HG02973 (cell line): Measurements from ENCODE around the gene CNIH3.
"Not testable (repeated sequence)": the region's sequence is repeated elsewhere in the genome, so short reads cannot be mapped to it uniquely, and the experiment has no call there.

Source experiments
- ATAC-seq: cut with Tn5 transposase; IDR thresholded peaks from one replicate; pipeline ENCODE4 v1.9.1; 2021; ENCODE audit warnings: moderate library complexity; ENCODE audit not compliant: unreplicated experiment

Gene CNIH3

DNA sequence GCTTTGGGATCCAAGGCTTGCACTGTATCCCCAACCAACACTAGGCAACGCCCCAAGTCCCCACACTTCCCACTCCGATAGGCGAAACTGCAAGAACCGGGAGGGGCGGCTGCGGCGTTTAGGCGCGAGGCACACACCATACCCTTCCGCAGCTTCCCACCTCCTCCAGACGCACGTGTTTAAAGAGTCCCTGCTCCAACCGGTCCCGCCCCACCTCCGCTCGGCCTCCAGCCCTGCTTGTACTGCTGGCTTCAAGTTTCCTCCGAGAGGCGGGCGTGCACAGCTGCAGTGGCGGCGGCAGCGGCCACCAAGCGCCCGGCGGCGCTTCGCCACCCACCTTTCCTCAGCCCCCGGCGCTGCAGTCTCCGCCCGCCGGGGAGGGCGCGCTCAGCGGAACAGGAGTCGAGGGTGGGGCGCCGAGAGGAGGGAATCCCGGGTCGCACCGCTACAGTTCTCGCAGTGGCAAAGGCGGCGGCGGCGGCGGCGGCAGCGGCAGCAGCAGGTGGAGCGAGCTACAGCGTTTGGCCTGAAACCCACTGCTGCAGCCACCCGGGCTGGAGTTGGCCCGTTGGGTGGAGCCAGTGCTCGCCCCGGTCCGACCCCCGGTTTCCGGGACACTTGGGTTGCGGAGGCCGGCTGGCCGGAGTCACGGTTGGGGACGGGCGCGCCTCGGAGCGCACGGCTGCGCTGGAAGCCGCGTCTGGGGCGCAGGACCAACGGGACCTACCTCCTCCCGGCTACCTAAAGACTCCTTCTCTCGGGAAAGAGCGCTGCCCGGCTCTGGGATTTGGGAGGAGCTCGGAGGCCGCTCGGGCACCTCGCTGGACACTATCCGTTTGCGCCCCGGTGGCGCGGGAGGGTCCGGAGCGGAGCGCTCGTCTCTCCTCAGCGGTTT lies at the start of gene CNIH3:
TSS of gene CNIH3 (plus strand) at position 457 of the 895 bp plus-strand sequence. CDS start 858 bp downstream, outside the sequence.
- ATAC-seq, result no peak

DNA sequence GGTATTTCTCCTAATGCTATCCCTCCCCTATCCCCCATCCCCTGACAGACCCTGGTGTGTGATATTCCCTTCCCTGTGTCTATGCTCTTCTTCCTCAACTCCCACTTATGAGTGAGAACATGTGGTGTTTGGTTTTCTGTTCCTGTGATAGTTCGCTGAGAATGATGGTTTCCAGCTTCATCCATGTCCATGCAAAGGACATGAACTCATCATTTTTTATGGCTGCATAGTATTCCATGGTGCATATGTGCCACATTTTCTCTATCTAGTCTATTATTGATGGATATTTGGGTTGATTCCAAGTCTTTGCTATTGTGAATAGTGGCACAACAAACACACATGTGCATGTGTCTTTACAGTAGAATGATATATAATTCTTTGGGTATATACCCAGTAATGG lies 49.6 kb upstream of the CNIH3 start:
- not testable (repeated sequence) for ATAC-seq

DNA sequence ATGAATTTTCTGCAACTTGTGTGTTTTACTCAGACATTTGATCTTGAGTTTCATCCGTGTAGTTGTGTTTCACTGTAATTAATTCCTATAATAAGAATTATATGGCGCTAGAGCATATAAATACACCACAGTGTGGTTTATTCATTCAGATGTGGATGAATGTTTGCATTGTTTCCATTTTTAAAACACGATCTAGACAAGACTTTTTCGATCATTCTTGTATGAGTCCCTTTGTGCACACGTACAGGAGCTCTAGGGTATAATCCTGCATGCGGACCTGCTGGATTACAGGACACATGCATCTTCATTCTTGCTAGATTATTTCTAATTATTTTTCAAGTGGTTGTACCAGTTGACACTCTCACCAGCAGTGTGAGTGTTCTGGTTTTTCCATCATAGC lies 46.8 kb upstream of the CNIH3 start:
- no peak for ATAC-seq

DNA sequence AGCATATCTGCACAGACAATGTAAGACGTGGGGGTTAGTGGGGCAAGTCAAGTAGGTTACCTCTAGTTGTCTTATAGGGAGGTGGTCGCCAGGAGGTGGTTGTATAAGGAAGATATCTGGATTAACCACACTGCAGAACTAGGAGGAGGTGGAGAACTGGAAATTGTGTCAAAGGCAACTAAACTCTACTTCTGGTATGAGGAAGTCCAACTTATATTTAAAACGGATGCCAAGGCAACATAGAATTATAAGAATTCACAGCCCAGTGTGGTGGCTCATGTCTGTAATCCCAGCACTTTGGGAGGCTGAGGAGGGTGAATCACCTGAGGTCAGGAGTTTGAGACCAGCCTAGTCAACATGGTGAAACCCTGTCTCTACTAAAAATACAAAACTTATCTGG lies 44.1 kb upstream of the CNIH3 start:
- ATAC-seq, result not testable (repeated sequence)

DNA sequence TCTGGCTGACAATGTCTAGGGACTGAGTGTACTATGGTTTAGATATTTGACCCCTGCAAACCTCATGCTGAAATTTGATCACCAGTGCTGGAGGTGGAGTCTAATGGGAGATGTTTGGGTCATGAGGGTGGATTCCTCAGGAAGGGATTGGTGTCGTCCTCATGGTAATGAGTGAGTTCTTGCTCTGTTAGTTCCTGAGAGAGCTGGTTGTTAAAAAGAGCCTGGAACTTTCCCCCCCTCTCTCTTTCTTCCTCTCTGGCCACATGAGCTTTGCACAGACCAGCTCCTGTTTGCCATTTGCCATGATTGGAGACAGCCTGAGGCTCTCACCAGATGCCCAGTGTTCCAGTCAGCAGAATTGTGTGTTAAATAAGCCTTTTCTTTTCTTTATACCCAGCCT lies 36.6 kb upstream of the CNIH3 start:
- no peak for ATAC-seq

DNA sequence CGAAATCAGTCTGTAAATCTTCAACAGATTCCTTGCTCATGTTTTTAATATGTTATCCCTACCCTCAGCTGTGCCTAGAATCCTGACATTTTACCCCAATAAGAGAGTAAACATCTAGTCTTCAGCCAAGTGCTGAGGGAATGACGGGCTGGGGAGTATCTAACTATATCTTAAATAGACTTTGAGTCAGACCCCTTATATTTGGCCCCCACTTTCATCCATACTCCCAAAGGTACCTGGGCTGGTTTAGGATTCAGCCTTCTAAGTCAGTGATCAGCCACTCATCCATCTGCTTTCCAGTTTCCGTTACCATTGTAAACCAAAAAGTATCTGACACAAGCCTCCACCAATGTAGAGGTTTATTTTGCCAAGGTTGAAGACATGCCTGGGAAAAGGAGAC lies 36.1 kb upstream of the CNIH3 start:
- ATAC-seq, result no peak

DNA sequence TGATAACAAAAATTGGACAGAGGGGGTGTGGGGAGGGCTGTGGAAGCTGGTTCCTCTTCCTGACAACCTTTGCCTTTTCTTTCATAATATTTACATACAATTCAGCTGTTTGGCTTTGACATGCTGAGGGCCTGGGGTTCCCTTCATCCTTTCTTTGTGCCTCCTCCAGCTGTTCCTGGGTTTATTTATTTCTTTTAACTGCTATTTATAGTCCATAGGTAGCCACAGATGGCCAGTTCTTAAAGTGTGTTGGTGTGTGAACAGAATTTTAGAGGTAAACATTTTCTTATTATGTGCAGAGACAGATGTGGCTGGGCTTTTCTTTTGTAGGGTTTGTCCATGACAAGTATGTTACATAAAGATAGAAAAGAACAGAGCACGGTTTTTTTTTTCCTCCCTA lies 34.1 kb upstream of the CNIH3 start:
- ATAC-seq, result no peak

DNA sequence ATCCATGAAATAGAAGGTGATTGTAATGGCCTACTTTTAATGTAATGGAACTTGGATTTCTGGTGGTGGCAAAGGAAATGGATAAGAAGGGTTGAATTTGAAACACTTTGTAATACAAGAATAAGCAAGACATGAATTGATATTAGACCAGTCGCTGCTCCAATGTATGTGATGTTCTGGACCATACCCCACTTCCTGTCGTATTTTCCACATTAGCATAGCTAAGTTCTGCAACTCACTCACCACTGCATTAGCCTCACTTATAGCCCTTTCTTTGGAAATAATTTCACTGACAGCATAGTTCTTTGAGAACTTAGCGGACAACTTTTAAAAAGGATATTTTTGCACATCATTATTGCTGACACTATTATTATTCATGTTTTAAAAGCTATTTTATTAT lies 32.3 kb upstream of the CNIH3 start:
- no peak for ATAC-seq

DNA sequence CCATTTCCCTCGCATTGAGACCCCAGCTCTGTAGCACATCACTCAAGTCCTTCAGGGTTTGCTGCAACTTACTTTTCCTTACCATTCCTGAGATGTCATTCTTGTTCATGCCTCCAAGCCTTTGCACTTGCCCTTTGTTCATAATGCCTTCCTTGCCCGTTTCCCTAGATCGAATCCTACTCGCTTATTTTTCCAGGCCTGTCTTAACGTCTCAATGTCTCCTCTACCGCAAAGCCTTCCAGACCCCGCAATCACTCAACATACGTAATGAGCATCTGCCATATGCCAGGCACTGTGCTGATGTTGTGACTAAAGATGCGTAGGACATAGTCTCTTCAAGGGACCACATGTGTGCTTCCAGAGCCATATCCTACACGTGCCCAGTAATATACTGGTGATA lies 31.1 kb upstream of the CNIH3 start:
- no peak for ATAC-seq

DNA sequence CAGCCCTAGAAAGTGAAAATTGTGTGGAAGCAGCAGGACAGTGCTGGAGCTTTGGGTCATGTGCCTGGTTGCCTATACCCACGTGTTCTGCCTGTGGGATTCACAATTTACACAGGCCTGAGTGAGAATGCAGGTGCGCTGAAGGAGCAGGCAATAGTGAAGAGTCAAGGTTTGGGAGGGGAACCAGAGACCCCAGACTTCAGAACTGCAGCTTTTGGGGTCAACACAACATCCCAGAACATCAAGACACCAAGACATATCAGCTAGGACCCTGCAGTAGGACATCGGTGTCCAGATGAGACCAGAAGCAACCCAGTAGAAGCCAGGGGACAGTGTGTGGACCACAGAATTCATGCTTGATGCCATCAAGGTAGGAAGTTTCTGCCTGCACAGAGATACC lies 29.1 kb upstream of the CNIH3 start:
- no peak for ATAC-seq

DNA sequence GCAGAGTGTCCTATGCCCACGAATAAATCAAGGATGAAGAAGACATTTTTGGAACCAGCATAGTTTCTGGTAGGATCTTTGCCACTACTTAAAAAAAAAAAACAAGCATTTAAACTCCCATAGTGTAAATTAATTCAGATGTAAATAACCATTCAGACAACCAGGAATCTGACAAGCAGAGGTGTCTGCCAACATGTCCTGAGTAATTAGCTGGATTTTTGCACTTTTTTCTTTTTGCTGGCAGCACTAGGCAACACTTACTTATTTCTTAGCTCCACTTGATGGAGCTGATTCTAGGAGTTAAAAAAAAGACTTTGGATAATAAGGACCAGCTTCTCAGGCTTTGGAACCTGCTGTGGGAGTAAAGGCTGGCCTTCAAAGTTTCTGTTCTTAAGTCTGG lies 27.6 kb upstream of the CNIH3 start:
- ATAC-seq, result no peak

DNA sequence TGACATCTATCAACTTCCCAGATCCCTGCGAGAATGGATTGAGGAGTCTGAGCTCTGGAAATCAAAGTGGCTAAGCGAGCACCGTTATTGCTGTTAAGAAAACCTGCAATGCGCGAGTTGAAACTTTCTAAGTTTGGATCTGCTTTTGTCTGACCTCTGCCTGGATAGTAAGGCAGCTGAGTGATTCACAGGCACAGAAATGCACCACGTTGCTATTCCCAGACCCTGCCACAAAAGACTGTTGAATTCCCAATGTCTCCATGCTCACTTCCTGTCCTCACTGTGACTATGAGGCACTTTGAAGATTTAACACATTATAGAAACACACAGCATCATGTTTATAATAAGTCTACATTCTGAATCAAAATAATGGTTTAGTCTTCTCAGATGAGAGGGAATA lies 27.1 kb upstream of the CNIH3 start:
- ATAC-seq, result no peak

DNA sequence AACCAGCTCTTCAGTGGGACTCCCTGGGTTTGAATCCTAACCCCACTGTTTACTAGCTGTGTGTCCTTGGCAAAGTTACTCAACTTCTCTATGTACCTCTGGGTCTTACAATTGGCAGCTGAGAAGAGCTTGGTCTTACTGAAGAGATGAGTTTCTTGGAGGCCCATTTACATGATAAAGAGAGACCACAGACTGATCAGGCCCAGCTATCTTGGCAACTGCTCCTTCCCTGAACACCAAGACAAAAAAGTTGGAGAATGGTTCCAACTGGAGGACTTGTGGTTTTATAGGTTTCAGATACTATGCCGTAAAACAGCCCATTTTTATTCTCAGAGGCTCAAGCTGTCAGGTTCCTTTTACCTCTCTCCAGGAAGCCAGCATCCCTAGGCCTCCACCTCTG lies 24.8 kb upstream of the CNIH3 start:
- no peak for ATAC-seq

DNA sequence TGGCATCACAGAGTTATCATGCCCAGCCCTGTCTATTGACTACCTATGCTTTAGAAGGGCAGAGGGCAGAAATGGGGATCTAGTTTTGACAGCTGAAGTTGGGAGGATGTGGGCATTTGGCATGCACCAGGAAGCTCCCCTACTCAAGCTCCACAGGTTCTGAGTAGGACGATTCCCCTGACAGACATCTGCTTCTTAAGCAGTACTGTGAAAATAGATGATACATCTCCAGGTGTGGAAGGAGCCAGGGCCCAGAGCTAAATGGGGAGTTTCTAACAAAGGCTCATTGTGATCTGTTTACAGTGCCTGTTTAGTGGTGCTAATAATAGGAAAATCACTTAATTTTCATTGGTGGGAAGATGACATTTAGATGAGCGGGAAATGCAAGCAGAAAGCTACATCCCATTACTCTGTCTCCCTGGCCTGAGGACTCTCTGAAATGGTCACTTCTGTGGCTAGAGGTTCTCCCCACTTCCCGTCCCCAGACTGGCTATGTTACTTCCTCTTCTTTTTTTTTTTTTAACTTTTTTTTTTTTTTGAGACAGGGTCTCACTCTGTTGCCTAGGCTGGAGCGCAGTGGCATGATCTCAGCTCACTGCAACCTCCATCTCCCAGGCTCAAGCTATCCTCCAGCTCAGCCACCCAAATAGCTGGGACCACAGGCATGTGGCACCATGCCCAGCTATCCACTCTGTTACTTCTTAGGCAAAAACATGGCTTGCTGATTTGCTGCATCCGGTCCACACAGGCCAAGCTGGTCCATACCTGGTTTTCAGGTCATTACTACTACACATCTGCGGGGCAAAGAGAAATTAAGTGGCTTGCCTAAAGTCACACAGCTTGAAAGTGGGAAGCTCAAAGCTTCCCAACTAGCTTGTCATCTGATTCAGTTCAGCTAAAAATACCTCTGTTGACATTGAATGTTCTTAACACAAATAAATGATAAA lies 23.2 kb upstream of the CNIH3 start:
- no peak for ATAC-seq

DNA sequence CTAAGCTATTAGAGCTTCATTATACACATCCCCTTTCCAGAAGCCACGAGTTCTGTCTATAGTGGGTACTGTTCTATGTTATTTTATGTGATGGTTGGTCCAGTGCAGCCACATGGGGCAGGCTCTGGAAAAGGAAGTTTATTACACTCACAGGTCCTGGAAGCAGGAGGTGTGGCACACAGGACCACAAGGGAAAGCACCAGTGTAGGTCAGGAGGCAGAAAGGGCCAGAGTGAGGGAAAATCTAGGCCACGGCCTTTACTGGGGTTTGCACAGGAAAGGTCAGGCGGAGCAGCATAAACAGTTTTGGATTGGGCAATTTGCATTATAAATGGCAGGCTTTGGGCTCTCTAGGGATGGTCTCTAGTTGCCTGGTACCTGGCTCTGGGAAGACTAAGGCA lies 21.8 kb upstream of the CNIH3 start:
- ATAC-seq, result no peak

DNA sequence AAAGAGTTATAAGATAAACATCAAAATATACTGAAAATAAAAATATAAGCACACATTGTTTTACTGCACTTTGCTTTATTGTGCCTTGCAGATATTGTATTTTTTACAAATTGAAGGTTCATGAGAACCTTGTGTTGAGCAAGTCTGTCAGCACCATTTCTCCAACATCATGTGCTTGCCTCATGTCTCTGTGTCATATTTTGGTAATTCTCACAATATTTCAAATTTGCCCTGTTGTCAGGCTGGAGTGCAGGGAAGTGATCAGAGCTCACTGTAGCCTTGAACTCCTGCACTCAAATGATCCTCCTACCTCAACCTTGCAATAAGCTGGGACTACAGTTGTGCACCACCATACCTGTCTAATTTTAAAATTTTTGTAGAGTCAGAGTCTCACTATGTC lies 21.3 kb upstream of the CNIH3 start:
- ATAC-seq, result no peak

DNA sequence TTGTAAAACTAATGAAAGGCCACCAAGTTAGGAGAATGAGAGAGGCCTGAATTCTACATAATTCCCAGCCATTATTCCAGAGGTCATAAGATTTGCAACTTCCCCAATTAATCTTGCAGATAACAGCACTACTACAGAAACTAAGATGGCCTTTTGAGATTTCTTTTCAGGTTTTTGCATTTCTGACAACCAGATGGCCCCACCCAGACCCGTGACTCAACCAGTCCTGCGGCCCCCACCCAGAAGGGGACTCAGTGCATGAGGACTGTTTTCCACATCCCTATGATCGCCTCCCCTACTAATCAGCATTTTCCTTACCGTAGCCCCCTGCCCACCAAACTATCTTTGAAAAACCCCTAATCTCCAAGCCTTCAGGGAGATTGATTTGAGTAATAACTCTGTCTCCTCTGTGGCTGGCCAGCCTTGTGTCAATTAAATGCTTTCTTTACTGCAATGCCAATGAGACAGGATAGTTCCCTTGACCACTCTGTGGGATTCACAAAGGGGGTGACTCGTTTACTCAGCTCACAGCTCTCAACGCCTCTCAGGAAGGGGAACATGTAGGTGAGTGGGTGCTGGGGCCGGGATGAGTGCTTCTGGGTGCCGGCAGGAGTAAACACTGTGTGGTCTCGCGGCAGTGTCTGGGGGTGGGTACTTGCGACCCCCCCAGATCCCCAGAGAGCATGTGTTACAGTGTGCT lies 10.5 kb upstream of the CNIH3 start:
- ATAC-seq, result no peak

DNA sequence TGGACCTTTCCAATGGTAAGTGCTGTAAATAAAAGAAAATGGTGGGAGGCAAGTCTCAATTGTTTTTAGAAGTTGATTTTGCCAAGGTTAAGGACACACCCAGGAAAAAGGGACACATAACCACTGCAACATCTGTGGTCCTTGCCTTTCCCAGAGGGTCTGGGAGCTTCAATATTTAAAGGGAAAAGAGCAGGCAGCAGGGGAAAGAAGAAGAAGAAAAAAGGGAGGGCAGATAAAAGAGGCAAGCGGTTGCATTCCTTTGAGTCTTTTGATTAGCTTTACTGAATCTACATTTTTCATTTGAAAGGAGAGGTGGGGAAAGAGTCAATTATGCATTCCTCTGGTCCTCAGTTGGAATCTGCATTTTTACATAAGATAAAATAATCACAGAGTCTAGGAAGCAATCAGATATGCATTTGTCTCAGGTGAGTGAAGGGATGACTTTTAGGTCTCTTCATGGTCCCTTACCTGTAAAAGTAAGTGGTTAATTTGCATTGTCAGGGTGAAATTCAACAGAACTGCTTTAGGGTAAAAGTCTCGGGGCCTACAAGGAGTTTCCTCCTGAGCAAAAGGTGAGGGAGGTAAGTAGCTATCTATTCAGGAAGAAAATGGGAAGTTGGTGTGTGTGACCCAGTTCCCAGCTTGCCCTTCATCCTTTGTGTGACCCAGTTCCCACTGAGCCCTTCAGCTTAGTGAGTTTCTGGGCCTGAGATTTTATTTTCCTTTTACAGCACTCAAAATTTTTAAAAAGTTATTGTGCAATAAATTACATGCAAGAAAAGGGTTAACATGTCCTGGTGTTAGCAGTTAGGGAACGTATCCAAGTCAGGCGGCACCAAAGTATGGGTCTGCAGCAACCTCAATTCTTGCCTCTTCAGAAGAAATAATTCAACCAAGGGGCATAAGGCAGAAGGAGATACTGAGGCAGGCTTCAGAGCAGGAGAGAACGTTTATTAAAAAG lies 8.6 kb upstream of the CNIH3 start:
- no peak for ATAC-seq

DNA sequence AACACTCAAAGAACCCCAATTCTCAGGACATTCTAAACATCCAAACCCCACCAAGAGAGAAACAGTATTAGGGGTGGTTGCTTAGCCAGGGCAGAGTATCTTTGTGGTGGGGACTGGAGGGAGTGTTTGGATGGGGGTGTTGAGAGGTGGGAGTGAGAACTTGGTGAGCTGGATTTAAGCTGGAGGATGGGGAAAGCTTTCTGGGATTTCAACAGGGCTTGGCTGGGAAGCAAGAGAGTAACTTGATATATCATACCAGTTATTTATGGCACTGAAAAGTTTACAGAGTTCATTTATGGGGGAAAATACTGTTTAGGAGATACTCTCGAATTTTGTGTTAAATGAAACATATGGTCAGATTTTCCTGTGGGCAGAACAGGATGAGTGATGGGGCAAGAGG lies 6.8 kb upstream of the CNIH3 start:
- no peak for ATAC-seq

DNA sequence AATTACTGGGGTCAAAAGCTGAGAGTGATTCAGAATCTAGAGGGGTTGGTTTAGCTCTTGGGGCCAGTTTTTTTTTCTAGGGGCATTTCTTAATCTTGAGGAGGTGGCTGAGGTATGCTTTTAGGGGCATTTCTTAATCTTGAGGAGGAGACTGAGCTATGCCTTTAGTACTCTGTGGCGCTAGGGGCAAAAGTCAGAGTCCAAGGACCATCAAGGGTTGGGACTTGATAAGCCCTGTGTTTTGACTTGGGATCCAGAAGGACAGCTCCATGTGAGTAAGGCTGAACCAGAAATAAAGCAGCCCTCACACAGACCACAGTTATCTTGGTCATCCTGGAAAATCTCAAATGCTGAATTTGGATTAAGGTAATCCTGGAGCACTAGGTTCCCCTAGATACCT lies 3.9 kb upstream of the CNIH3 start:
- ATAC-seq, result no peak
